ENCODE data around the gene GNG13.
"Not testable (repeated sequence)": the region's sequence is repeated elsewhere in the genome, so short reads cannot be mapped to it uniquely, and the experiment has no call there.

The GNG13 gene

DNA sequence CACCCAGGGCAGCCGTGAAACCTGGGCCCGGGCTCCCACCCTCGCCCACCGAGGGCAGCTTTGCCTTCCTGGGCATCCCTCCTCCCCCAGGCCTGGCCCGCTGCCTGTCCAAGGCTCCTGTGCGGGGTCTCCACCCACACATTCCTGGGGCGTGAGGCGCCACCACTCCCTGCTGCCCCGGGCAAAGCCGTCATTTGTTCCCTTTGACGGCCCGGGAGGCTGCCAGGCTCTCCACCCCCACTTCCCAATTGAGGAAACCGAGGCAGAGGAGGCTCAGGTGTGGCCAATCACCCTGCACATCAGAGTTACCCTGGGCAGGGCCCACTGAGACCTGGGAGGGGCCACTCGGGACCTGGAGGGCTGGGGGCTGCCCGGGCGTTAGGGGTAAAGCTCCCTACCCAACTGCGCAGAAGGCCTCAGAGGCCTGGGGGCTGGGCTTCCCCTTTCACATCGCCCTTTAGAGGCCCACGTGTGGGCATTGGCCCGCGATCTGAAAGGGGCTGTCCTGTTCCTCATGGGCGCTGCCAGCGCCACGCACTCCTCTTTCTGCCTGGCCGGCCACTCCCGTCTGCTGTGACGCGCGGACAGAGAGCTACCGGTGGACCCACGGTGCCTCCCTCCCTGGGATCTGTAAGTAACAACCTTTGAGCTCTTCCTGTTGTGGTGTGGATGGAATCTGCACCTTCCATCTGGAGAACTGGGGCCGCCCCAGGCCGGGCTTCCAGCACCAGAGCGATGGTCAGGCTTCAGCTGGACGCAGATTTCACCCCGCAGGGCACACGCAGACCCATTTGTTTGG is 39.8 kb downstream of the GNG13 start, which contains the start of gene MSLN:
Gene MSLN (plus strand): TSS at position 190 of the 799 bp plus-strand sequence. CDS start 1,947 bp downstream, outside the sequence.
- Mint-ChIP-seq H3K36me3 (no peaks in the 10 kb centered on the region), H3K27me3 (peaks cover 6% of the 10 kb centered on the region), H3K4me1 (ENCODE audit: low read depth) (no peaks in the 10 kb centered on the region), H3K4me3 (no peak within 1 kb of the TSS), H3K27ac (no peak within 1 kb of the TSS), H3K9me3 (ENCODE audit: low read depth) (no peaks in the 10 kb centered on the region)

DNA sequence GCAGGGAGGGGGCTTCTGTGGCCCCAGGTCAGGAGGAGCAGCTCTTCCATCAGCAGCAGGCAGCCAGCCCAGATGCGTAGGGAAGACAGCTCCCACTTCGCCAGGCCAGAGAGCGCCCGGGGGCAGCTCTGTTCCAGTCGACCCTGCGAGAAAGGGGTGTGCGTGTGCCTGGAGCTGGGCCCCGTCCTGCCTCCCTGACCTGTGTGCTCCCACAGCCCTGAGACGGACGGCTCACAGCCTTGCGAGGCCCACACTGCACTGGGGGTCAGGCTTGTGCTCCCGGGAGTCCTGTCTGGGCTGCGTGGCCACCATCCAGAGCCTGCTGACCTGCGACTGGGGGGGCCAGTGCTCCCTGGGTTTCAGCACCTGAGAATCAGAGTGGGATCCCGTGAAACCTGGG is 40.5 kb downstream of the GNG13 start:
- no peak overlapping the region for H3K4me3 Mint-ChIP-seq
- no peak overlapping the region for H3K27ac Mint-ChIP-seq
- H3K27me3 Mint-ChIP-seq = peaks cover 6% of the 10 kb centered on the region
- no peaks in the 10 kb centered on the region for H3K9me3 Mint-ChIP-seq (ENCODE audit: low read depth)
- no peaks in the 10 kb centered on the region for H3K36me3 Mint-ChIP-seq
- no peaks in the 10 kb centered on the region for H3K4me1 Mint-ChIP-seq (ENCODE audit: low read depth)

DNA sequence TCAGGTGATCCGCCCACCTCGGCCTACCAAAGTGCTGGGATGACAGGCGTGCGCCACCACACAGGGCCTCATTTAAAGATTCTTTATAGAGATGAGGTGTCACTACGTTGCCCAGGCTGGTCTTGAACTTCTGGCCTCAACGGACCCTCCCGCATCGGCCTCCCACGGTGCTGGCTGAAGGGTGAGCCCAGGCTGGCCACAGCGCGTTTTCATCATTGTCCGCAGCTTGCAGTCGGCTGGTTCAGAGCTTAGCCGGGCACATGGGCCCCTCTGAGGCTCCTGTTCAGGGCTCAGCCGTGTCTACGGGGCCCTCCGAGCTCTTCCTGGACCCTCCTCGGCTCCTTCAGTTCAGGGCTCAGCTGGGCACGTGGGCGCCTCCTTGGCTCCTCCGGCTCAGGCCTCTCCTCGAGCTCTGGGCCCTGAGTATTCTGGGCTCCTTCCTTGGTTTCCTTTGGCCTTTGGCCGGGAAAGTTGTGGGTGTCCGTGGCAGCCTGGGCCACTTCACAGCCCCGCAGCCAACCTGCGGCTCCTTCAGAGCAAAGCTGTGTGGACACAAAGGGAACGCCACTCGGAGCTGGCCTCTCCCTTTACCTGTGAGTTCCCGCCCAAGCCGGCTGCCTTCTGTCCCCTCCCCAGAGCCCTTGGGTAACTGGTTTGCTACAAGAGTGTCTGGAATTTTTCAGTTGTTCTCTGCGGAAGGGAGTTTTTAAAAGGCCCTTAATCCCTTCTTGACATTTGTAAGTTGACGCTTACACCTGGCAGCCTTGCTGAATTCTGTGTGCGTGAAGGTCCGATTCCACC is 41.2 kb downstream of the GNG13 start:
- Mint-ChIP-seq H3K4me1 (ENCODE audit: low read depth) (no peaks in the 10 kb centered on the region), H3K27ac (no peak overlapping the region), H3K27me3 (peaks cover 6% of the 10 kb centered on the region), H3K4me3 (no peak overlapping the region), H3K9me3 (ENCODE audit: low read depth) (no peaks in the 10 kb centered on the region), H3K36me3 (no peaks in the 10 kb centered on the region)

DNA sequence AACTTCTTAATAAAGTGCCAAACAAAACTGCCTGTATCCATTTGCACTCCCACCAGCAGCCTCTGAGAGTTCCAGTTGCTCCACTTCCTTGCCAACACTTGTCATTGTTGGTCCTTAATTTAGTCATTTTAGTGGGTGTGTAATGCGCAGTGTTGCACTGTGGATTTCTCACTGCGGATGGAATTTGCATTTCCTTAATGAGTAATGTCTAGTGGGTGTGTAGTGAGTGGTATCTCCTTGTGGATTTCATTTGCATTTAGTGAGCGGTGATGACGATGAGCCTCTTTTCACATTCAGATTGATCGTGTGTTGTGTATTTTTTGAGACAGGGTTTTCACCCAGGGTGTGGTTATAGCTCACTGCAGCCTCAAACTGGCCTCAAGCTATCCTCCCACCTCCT is 44.1 kb downstream of the GNG13 start:
- Mint-ChIP-seq H3K27me3 (peaks cover 6% of the 10 kb centered on the region), H3K4me3 (no peak overlapping the region), H3K36me3 (no peaks in the 10 kb centered on the region), H3K9me3 (ENCODE audit: low read depth) (no peaks in the 10 kb centered on the region), H3K27ac (no peak overlapping the region), H3K4me1 (ENCODE audit: low read depth) (no peaks in the 10 kb centered on the region)

DNA sequence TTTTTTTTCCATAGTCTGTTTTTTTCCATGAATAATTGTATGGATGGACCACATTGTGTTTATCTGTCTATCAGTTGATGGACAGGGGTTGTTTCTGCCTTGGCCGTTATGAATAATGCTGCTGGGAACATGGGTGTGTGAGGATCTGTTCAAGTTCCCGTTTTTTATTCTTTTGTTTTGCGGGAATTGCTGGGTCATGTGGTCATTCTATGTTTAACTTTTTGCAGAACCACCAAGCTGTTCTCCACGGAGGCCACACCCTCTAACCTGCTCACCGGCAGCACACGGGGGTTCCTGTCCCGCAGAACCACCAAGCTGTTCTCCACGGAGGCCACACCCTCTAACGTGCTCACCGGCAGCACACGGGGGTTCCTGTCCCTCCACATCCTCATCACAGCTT is 45.9 kb downstream of the GNG13 start:
- H3K27me3 Mint-ChIP-seq = peaks cover 4% of the 10 kb centered on the region
- H3K4me1 Mint-ChIP-seq (ENCODE audit: low read depth) = no peaks in the 10 kb centered on the region
- H3K9me3 Mint-ChIP-seq (ENCODE audit: low read depth) = no peaks in the 10 kb centered on the region
- no peak overlapping the region for H3K27ac Mint-ChIP-seq
- H3K4me3 Mint-ChIP-seq = no peak overlapping the region
- H3K36me3 Mint-ChIP-seq = no peaks in the 10 kb centered on the region

DNA sequence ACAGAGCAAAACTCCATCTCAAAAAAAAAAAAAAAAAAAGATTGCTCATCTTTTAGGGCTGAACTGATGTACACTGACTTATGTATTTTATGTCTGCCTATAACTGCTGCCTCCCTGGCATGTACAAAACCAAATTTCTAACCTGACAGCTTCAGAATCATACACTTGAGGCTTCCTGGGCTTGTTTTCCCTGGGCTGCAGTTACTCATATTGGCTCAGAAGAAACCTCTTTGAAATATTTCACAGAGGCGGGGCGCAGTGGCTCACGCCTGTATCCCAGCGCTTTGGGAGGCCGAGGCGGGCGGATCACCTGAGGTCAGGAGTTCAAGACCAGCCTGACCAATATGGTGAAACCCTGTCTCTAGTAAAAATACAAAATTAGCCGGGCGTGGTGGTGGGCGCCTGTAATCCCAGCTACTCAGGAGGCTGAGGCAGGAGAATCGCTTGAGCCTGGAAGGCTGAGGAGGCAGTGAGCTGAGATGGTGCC is 46.4 kb downstream of the GNG13 start:
- H3K9me3 Mint-ChIP-seq (ENCODE audit: low read depth); H3K4me3 Mint-ChIP-seq; H3K4me1 Mint-ChIP-seq (ENCODE audit: low read depth); H3K36me3 Mint-ChIP-seq; H3K27ac Mint-ChIP-seq; H3K27me3 Mint-ChIP-seq: not testable (repeated sequence)

DNA sequence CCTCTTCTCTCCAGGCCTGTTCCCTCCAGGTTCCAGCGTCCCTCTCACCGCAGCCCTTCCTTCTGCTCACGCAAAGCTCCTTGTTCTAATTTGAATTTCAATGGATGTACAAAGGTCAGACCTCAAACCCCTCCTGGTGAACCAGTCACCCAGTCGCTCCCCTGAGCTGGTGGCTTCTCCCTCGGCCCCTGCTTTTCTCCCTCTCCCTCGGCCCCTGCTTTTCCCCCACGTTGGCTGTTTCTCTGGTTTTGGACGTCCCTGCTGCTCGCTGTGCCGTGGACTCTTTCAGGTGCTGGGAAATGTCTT is 48.6 kb downstream of the GNG13 start:
- Mint-ChIP-seq H3K4me3 (no peak overlapping the region), H3K27ac (no peak overlapping the region), H3K9me3 (ENCODE audit: low read depth) (no peaks in the 10 kb centered on the region), H3K27me3 (no peaks in the 10 kb centered on the region), H3K4me1 (ENCODE audit: low read depth) (no peaks in the 10 kb centered on the region), H3K36me3 (no peaks in the 10 kb centered on the region)

DNA sequence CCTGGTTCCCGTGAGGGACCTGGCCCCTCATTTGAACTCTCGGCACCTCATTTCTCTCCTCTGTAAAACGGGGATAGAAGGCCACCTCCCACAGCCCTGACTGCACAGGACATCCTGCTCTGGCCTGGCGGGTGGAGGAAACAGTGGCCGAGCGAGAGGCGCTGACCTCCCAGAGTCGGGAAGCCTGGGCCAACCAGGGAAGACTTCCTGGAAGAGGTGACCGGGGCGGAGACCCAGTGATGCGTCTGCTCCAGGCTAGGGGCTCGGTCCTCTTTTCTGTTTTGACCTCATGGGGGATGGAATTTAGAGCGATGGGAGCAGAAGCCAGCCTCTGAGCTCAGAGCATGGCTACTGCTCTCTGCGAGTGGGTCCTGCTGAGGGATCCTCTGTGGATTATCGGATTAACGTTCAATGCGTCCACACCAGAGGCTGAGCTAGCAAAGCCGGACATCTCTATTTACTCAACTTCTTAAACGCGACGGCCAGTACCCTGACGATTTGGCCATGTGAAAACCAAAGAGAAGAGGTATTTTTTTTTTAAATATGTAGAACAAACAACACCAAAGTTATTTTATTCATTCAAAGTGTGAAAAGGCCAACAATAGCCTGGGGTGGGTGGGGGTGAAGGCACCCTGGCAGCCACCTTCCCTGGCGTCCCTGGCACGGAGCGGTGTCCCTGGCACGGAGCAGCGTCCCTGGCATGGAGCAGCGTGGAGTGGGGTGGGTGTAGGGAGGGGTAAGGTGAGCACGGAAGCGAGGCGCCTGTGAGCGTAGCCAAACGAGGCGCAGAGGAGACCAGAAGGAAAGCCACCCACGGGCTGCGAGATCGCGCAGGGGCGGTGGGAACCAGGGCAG is 49.2 kb downstream of the GNG13 start:
- Mint-ChIP-seq H3K4me3 (no peak overlapping the region), H3K27ac (no peak overlapping the region), H3K27me3 (no peaks in the 10 kb centered on the region), H3K9me3 (ENCODE audit: low read depth) (no peaks in the 10 kb centered on the region), H3K4me1 (ENCODE audit: low read depth) (no peaks in the 10 kb centered on the region), H3K36me3 (no peaks in the 10 kb centered on the region)

DNA sequence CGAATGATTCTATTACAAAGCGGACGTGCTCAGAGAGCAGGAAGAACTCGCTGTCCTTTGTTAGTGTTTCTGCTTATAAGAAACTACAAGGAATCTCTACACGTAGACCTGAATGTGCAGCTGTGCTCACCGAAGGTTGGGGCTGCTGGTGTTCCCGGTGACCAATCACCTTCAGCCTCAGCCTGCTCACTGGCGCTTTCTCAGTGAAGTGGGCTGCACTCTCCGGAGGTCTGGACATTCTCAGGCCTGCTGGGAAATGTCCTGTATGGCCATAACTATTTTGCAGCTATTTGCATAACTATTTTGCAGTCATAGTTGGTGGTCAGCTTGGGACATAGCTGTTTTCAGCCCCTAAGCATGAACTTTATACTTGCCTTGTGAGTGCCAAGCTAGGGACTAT is 50.0 kb downstream of the GNG13 start:
- H3K4me3 Mint-ChIP-seq = no peak overlapping the region
- no peak overlapping the region for H3K27ac Mint-ChIP-seq
- H3K9me3 Mint-ChIP-seq (ENCODE audit: low read depth) = no peaks in the 10 kb centered on the region
- no peaks in the 10 kb centered on the region for H3K36me3 Mint-ChIP-seq
- H3K4me1 Mint-ChIP-seq (ENCODE audit: low read depth) = no peaks in the 10 kb centered on the region
- no peaks in the 10 kb centered on the region for H3K27me3 Mint-ChIP-seq

DNA sequence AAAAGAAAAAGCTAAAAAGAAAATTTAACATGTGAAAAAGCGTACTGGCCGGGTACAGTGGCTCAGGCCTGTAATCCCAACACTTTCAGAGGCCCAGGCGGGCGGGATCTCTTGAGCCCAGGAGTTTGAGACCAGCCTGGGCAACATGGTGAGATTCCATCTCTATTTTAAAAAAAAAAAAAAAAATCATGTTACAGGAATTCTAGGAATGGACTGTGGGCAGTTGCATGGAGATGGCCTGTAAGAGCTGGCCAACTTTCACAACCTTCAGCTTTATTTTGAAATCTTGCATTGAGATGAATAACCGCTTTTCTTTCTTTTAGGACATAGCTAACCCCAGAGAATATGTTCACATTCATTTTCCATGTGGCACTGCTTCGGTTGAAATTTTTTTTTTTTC is 51.5 kb downstream of the GNG13 start:
- Mint-ChIP-seq H3K9me3 (ENCODE audit: low read depth) (no peaks in the 10 kb centered on the region), H3K27ac (no peak overlapping the region), H3K36me3 (no peaks in the 10 kb centered on the region), H3K4me1 (ENCODE audit: low read depth) (no peaks in the 10 kb centered on the region), H3K27me3 (no peaks in the 10 kb centered on the region), H3K4me3 (no peak overlapping the region)

All from activated naive CD8-positive, alpha-beta T cell (primary cell).